ENCODE measurements around the gene SLC39A7. TPM values are rescaled to one million over a fixed set of nuclear protein-coding genes. Genes with fewer than 3 reads are reported as not detected.

Gene SLC39A7
- polyA plus RNA-seq, 1 donor (not counting 4 experiments of a cell fraction or from before 2014, with no cell fraction given), result 54.0 TPM

DNA sequence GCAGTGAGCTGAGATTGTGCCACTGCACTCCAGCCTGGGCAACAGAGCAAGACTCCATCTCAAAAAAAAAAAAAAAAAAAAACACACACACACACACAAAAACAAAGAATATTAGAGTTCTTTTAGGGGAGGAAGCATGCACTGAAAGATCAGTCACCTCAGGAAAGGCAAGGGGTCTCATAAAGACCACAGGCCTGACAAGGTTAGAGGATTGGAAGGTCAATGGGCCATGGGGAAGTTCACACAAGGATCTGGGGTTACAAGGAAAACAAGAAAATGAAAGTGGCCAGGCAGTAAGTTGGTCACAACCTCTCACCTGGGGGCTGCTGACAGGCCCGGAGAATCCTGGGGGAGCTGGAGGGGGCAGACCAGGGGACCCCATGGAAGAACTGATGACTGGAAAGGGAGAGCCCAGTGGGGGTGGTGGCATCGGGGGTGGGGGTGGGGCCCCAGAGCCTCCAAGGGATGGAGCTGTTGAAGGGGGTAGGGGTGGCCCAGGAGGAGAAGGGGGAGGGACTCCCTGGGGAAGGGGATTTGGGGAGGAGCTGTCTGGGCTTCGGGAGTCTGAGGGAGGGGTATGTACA, 1.7 kb upstream of the SLC39A7 start:
- Histone ChIP-seq H3K9me1 (ENCODE audit: control insufficient read depth, extremely low read depth, insufficient read depth, low read length) (peaks cover 6% of the 10 kb centered on the region), H2AFZ (ENCODE audit: control insufficient read depth, low read length) (no peak overlapping the region), H3K4me3 (ENCODE audit: control insufficient read depth in 2 of 3, extremely low read depth in 1 of 3, insufficient read depth in 2 of 3, low read depth in 1 of 3, low read length in 3 of 3) (peak overlapping the region; percentile 85 to 99 (median 88)), H3K27ac (ENCODE audit: control insufficient read depth, insufficient read depth, low read length) (no peak overlapping the region), H3K4me2 (ENCODE audit: control insufficient read depth, extremely low read depth, insufficient read depth, low read depth, low read length) (peak overlapping the region; percentile 98), H3K79me2 (ENCODE audit: control insufficient read depth, insufficient read depth, low read length) (peaks cover 38% of the 10 kb centered on the region), H3K36me3 (ENCODE audit: control insufficient read depth in 2 of 2, extremely low read depth in 1 of 2, insufficient read depth in 2 of 2, low read length in 2 of 2) (peaks cover 28 to 37% of the 10 kb centered on the region in 2 experiments), H3K27me3 (ENCODE audit: control insufficient read depth, extremely low read depth, insufficient read depth, low read length) (no peaks in the 10 kb centered on the region), H3K4me1 (ENCODE audit: control insufficient read depth, extremely low read depth, insufficient read depth, low read length) (peaks cover 21% of the 10 kb centered on the region), H3K9ac (ENCODE audit: control insufficient read depth, extremely low read depth, insufficient read depth, low read length) (peak overlapping the region; percentile 95), H3K9me3 (ENCODE audit: control insufficient read depth, low read depth, low read length) (no peaks in the 10 kb centered on the region), H4K20me1 (ENCODE audit: control insufficient read depth, extremely low read depth, insufficient read depth, low read length) (peaks cover 3% of the 10 kb centered on the region)
- no peak for DNase-seq (ENCODE audit: low read depth, low spot score)
- no peak for FAIRE-seq
- TF ChIP-seq, protein P1, sequence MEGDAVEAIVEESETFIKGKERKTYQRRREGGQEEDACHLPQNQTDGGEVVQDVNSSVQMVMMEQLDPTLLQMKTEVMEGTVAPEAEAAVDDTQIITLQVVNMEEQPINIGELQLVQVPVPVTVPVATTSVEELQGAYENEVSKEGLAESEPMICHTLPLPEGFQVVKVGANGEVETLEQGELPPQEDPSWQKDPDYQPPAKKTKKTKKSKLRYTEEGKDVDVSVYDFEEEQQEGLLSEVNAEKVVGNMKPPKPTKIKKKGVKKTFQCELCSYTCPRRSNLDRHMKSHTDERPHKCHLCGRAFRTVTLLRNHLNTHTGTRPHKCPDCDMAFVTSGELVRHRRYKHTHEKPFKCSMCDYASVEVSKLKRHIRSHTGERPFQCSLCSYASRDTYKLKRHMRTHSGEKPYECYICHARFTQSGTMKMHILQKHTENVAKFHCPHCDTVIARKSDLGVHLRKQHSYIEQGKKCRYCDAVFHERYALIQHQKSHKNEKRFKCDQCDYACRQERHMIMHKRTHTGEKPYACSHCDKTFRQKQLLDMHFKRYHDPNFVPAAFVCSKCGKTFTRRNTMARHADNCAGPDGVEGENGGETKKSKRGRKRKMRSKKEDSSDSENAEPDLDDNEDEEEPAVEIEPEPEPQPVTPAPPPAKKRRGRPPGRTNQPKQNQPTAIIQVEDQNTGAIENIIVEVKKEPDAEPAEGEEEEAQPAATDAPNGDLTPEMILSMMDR (optimal IDR thresholded peaks at IDR 0.05 in 1 of 3, IDR thresholded peaks at IDR 0.05 in 1 of 3, conservative IDR thresholded peaks at IDR 0.05 in 1 of 3; ENCODE audit: extremely low read depth in 1 of 3, insufficient read depth in 2 of 3, low read length in 3 of 3), result no peak
- TF ChIP-seq EZH2 (IDR thresholded peaks at IDR 0.05; ENCODE audit: low read length), result no peak
- dilution Hi-C loops (cut with MboI; ENCODE audit: extremely low pct_ligation_motif_present, low sequenced_read_pairs), result no loop called here

DNA sequence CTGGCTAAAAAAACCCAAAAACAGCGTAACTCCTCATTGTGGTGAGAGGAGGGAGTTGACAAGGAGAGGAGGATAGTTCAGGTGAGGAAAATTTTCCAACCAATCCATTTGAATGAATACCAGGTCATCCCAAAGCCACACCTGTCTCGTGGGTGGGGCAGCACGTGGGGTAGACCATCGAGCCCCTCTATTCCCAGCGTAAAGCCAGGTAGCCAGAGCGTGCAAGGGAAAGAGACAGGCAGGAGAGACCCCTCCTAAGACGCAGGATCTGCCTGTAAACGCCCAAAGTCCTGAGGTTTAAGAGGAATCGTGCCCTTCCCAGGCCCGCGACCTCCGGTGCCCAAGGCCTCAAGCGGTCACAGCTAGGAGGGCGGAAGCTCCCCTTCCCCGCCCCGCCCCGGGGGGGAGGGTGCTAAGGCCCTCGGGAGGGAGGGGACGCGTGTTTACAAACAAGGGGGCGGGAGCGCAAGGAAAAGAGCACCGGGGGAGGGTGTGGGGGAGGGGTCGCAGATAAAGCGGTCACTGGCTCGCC, 914 bp upstream of the SLC39A7 start:
- Histone ChIP-seq H3K79me2 (ENCODE audit: control insufficient read depth, insufficient read depth, low read length) (peaks cover 38% of the 10 kb centered on the region), H3K27me3 (ENCODE audit: control insufficient read depth, extremely low read depth, insufficient read depth, low read length) (no peaks in the 10 kb centered on the region), H4K20me1 (ENCODE audit: control insufficient read depth, extremely low read depth, insufficient read depth, low read length) (peaks cover 3% of the 10 kb centered on the region), H3K36me3 (ENCODE audit: control insufficient read depth in 2 of 2, extremely low read depth in 1 of 2, insufficient read depth in 2 of 2, low read length in 2 of 2) (peaks cover 27 to 39% of the 10 kb centered on the region in 2 experiments), H3K27ac (ENCODE audit: control insufficient read depth, insufficient read depth, low read length) (peak overlapping the region; percentile 99), H3K4me1 (ENCODE audit: control insufficient read depth, extremely low read depth, insufficient read depth, low read length) (peaks cover 25% of the 10 kb centered on the region), H2AFZ (ENCODE audit: control insufficient read depth, low read length) (peak overlapping the region; percentile 76), H3K4me3 (ENCODE audit: control insufficient read depth in 2 of 3, extremely low read depth in 1 of 3, insufficient read depth in 2 of 3, low read depth in 1 of 3, low read length in 3 of 3) (peak overlapping the region; percentile 85 to 99 (median 88)), H3K4me2 (ENCODE audit: control insufficient read depth, extremely low read depth, insufficient read depth, low read depth, low read length) (peak overlapping the region; percentile 98), H3K9me1 (ENCODE audit: control insufficient read depth, extremely low read depth, insufficient read depth, low read length) (peaks cover 7% of the 10 kb centered on the region), H3K9ac (ENCODE audit: control insufficient read depth, extremely low read depth, insufficient read depth, low read length) (peak overlapping the region; percentile 95), H3K9me3 (ENCODE audit: control insufficient read depth, low read depth, low read length) (no peaks in the 10 kb centered on the region)
- no peak for TF ChIP-seq EZH2 (IDR thresholded peaks at IDR 0.05; ENCODE audit: low read length)
- TF ChIP-seq, protein P1 (optimal IDR thresholded peaks at IDR 0.05 in 1 of 3, IDR thresholded peaks at IDR 0.05 in 1 of 3, conservative IDR thresholded peaks at IDR 0.05 in 1 of 3; ENCODE audit: extremely low read depth in 1 of 3, insufficient read depth in 2 of 3, low read length in 3 of 3), result no peak
- DNase-seq (ENCODE audit: low read depth, low spot score) (no peak), FAIRE-seq (no peak)
- dilution Hi-C loops (cut with MboI; ENCODE audit: extremely low pct_ligation_motif_present, low sequenced_read_pairs), result no loop called here
